ENCODE results near the gene SLC8A2.

Gene SLC8A2

GRCh38 chr19:47471733-47472457 is at the start of gene SLC8A2:
TSS of gene SLC8A2 (minus strand) at chr19:47471893. CDS start at chr19:47466403, 5,490 bp downstream.
- FAIRE-seq (no peak), DNase-seq (ENCODE audit: low spot score) (peak; percentile 96)

GRCh38 chr19:47520839-47521238 is 49.1 kb upstream of the SLC8A2 start:
- DNase-seq (ENCODE audit: low spot score): no peak
- FAIRE-seq: no peak

GRCh38 chr19:47520343-47520806 is 48.7 kb upstream of the SLC8A2 start:
- DNase-seq (ENCODE audit: low spot score): no peak

GRCh38 chr19:47518854-47519253 is 47.2 kb upstream of the SLC8A2 start:
- DNase-seq (ENCODE audit: low spot score) (no peak), FAIRE-seq (no peak)

More at GRCh38 chr19:47520343-47520806, 48.7 kb upstream of the SLC8A2 start:
- no peak for FAIRE-seq

- no peak for FAIRE-seq
- peak; percentile 40 for DNase-seq (ENCODE audit: low spot score)
These were observed 46.4 kb upstream of the SLC8A2 start for GRCh38 chr19:47518139-47518538.

GRCh38 chr19:47514869-47515588 is 43.3 kb upstream of the SLC8A2 start, which contains the start of gene NAPA:
TSS of gene NAPA (minus strand) at chr19:47515063. CDS start at chr19:47514940, 123 bp downstream.
- peak; percentile 96 for FAIRE-seq
- peak; percentile 99 for DNase-seq (ENCODE audit: low spot score)

GRCh38 chr19:47514151-47514868 is 42.6 kb upstream of the SLC8A2 start:
- FAIRE-seq (no peak), DNase-seq (ENCODE audit: low spot score) (no peak)

GRCh38 chr19:47512948-47513319 is 41.2 kb upstream of the SLC8A2 start:
- FAIRE-seq (no peak), DNase-seq (ENCODE audit: low spot score) (no peak)

GRCh38 chr19:47512183-47512947 is 40.7 kb upstream of the SLC8A2 start:
- FAIRE-seq: no peak
- DNase-seq (ENCODE audit: low spot score): no peak

GRCh38 chr19:47511681-47512080 is 40.0 kb upstream of the SLC8A2 start:
- DNase-seq (ENCODE audit: low spot score) (no peak), FAIRE-seq (no peak)

- no peak for FAIRE-seq
- DNase-seq (ENCODE audit: low spot score): no peak
These were observed 39.4 kb upstream of the SLC8A2 start for GRCh38 chr19:47511128-47511517.

- FAIRE-seq (no peak), DNase-seq (ENCODE audit: low spot score) (no peak)
These were observed 38.9 kb upstream of the SLC8A2 start for GRCh38 chr19:47510516-47511127.

- FAIRE-seq: no peak
- DNase-seq (ENCODE audit: low spot score): no peak
These were observed 38.3 kb upstream of the SLC8A2 start for GRCh38 chr19:47509973-47510372.

GRCh38 chr19:47509170-47509847 is 37.6 kb upstream of the SLC8A2 start:
- FAIRE-seq (peak; percentile 17), DNase-seq (ENCODE audit: low spot score) (no peak)

- FAIRE-seq (no peak), DNase-seq (ENCODE audit: low spot score) (no peak)
These were observed 37.0 kb upstream of the SLC8A2 start for GRCh38 chr19:47508721-47509120.

GRCh38 chr19:47507924-47508553 is 36.3 kb upstream of the SLC8A2 start:
- DNase-seq (ENCODE audit: low spot score): no peak
- no peak for FAIRE-seq

- DNase-seq (ENCODE audit: low spot score): no peak
- no peak for FAIRE-seq
These were observed 35.3 kb upstream of the SLC8A2 start for GRCh38 chr19:47507012-47507411.

- DNase-seq (ENCODE audit: low spot score) (no peak), FAIRE-seq (no peak)
These were observed 34.8 kb upstream of the SLC8A2 start for GRCh38 chr19:47506459-47506858.

GRCh38 chr19:47505506-47505905 is 33.8 kb upstream of the SLC8A2 start:
- no peak for DNase-seq (ENCODE audit: low spot score)

GRCh38 chr19:47503826-47504150 is 32.1 kb upstream of the SLC8A2 start:
- no peak for FAIRE-seq
- DNase-seq (ENCODE audit: low spot score): no peak

More at GRCh38 chr19:47505506-47505905, 33.8 kb upstream of the SLC8A2 start:
- FAIRE-seq: no peak
